Osteoblast (primary cell): ENCODE results near the gene JAZF1. TPM values are rescaled to one million over a fixed set of nuclear protein-coding genes. Genes with fewer than 3 reads are reported as not detected.
A peak's percentile ranks its signal among the peaks of the same experiment; 100 is the strongest.

Experiments
- DNase-seq: peaks from one replicate; pipeline ENCODE4 v3.0.0; 2011; ENCODE audit warnings: low spot score, mixed read lengths; ENCODE audit not compliant: insufficient read length; ENCODE audit errors: missing footprints
- H2AFZ ChIP-seq: 2 replicates; pipeline ENCODE4 v1.6.0; 2011; ENCODE audit warnings: mild to moderate bottlenecking, low read length
- H3K27ac ChIP-seq: 2 replicates; pipeline ENCODE4 v1.5.1; 2011; ENCODE audit warnings: mild to moderate bottlenecking, low read depth, low read length, moderate library complexity
- H3K27me3 ChIP-seq: 2 replicates; pipeline ENCODE4 v1.6.0; 2012; ENCODE audit warnings: mild to moderate bottlenecking, control low read depth, inconsistent platforms, low read length, moderate library complexity; ENCODE audit not compliant: insufficient read depth
- H3K36me3 ChIP-seq: 2 replicates; pipeline ENCODE4 v1.5.1; 2011; ENCODE audit warnings: mild to moderate bottlenecking, low read length, control low read depth, moderate library complexity; ENCODE audit not compliant: insufficient read depth
- H3K4me1 ChIP-seq: 2 replicates; pipeline ENCODE4 v1.5.1; 2011; ENCODE audit warnings: mild to moderate bottlenecking, low read length, control low read depth, moderate library complexity; ENCODE audit not compliant: insufficient read depth
- H3K4me2 ChIP-seq: 2 replicates; pipeline ENCODE4 v1.6.0; 2011; ENCODE audit warnings: mild to moderate bottlenecking, low read length; ENCODE audit not compliant: insufficient read depth
- H3K4me3 ChIP-seq: fragments of 200-600 bp; sonication (generic); 3 replicates; pipeline ENCODE4 v1.5.1; 2012; ENCODE audit warnings: mild to moderate bottlenecking, low read length, inconsistent platforms; ENCODE audit not compliant: insufficient read depth
- H3K79me2 ChIP-seq: 2 replicates; pipeline ENCODE4 v1.6.0; 2012; ENCODE audit warnings: mild to moderate bottlenecking, low read length, control low read depth, inconsistent platforms; ENCODE audit not compliant: insufficient read depth
- H3K9me3 ChIP-seq: 2 replicates; pipeline ENCODE4 v1.5.1; 2011; ENCODE audit warnings: low read depth, low read length, control low read depth
- H4K20me1 ChIP-seq: 2 replicates; pipeline ENCODE4 v1.6.0; 2012; ENCODE audit warnings: mild to moderate bottlenecking, low read length, control low read depth; ENCODE audit not compliant: insufficient read depth
- total RNA-seq: library from RNA; depleted of rRNA; stranded (reverse); fragments of >200 nt; gene quantifications from 2 replicates; pipeline ENCODE4 v1.2.3, GENCODE V29; 2012
- TF ChIP-seq, protein P1 (sequence below): IDR thresholded peaks from 2 replicates; pipeline ENCODE4 v1.5.1; 2011; ENCODE audit warnings: mild to moderate bottlenecking, low read depth, low read length, moderate library complexity; ENCODE audit errors: extremely low read depth

The JAZF1 gene
- total RNA-seq, 1 donor: 15.9 TPM

DNA sequence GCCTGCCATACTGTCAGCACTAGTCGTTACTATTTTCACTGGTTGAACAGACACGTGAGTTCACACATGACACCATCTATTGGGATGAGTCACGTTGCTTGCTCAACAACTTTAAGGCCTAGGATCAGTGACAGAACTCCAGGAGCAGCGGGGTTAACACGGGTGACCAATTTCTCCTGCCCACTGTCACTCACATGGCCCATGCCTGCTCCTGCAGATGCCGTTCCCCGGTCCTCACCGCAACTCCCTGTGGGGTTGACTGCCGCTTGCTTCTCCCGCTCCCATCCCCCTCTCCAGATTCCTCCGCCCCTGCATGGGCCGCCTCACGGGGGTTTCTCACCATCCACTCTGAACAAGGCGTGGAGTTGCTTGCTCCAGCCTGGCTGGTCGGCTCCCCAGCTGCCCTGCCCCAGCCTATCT, 312.5 kb downstream of the JAZF1 start:
- Histone ChIP-seq H3K4me2 (no peak overlapping the region), H3K4me1 (peaks cover 3% of the 10 kb centered on the region), H3K4me3 (no peak overlapping the region), H3K9me3 (no peaks in the 10 kb centered on the region), H3K27me3 (no peaks in the 10 kb centered on the region), H3K79me2 (no peaks in the 10 kb centered on the region), H3K27ac (no peak overlapping the region), H4K20me1 (no peaks in the 10 kb centered on the region), H3K36me3 (no peaks in the 10 kb centered on the region), H2AFZ (no peak overlapping the region)
- TF ChIP-seq, protein P1, sequence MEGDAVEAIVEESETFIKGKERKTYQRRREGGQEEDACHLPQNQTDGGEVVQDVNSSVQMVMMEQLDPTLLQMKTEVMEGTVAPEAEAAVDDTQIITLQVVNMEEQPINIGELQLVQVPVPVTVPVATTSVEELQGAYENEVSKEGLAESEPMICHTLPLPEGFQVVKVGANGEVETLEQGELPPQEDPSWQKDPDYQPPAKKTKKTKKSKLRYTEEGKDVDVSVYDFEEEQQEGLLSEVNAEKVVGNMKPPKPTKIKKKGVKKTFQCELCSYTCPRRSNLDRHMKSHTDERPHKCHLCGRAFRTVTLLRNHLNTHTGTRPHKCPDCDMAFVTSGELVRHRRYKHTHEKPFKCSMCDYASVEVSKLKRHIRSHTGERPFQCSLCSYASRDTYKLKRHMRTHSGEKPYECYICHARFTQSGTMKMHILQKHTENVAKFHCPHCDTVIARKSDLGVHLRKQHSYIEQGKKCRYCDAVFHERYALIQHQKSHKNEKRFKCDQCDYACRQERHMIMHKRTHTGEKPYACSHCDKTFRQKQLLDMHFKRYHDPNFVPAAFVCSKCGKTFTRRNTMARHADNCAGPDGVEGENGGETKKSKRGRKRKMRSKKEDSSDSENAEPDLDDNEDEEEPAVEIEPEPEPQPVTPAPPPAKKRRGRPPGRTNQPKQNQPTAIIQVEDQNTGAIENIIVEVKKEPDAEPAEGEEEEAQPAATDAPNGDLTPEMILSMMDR: no peak
- no peak for DNase-seq

DNA sequence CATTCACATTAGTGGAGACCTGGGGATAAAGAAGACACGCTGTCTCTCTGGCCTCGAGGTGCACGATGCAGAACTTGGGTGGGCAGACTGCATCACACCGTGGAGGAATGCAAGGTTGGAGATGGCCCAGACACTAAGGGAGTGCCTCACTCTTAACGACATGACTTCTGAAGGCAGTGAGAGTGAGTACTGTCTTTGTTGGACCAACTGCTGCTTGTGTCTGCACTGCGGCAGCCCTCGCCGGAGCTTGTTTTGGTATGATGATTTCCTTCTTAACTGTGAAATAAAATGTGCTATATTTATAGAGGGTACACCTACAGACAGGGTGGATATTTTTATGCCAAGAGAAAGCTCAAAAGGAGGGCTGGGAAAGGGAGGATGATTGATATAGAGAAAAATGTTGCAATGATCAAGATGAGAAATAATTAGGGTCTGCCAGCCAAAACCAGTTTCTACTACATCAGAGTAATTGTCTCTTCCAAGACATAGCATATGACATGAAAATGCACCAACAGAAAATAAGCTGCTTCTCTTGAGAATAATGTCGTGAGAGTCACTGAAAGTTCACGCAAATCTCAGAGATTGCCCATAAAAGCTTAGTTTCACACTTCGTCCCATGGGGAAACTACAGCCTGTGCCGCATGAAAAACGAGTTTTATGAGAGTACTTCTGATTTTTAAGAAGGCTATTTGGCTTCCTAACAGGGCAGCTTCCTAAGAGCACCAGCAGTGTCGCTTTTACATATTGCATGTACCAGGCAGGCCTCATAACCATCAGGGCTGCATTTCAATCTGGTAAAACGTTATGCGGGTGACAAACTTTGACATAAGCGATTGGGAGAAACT, 313.5 kb downstream of the JAZF1 start:
- no peak for DNase-seq
- Histone ChIP-seq H2AFZ (no peak overlapping the region), H3K4me1 (peaks cover 3% of the 10 kb centered on the region), H3K4me3 (no peak overlapping the region), H3K79me2 (no peaks in the 10 kb centered on the region), H3K27me3 (no peaks in the 10 kb centered on the region), H3K27ac (no peak overlapping the region), H3K4me2 (no peak overlapping the region), H3K9me3 (no peaks in the 10 kb centered on the region), H4K20me1 (no peaks in the 10 kb centered on the region), H3K36me3 (no peaks in the 10 kb centered on the region)
- TF ChIP-seq, protein P1: no peak

DNA sequence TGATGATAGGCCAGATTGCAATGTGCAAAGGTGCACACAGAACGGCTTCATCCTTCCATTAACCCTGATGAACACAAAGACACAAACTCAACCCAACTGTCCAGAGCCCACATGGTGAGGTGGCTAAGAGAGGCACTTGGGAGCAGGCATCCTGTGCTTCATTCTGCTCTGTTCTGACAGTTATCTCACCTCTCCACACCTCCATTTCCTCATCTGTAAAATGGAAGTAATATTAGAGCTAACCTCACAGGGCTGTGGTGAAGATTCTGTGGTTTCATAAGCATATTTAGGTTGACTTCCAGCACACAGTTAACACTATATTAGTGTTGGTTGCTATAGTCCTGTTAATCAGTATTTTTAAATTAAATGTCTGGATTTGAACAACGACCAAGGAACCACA, 314.3 kb downstream of the JAZF1 start:
- Histone ChIP-seq H4K20me1 (no peaks in the 10 kb centered on the region), H3K9me3 (no peaks in the 10 kb centered on the region), H3K4me3 (no peak overlapping the region), H2AFZ (no peak overlapping the region), H3K36me3 (no peaks in the 10 kb centered on the region), H3K4me1 (peaks cover 3% of the 10 kb centered on the region), H3K4me2 (no peak overlapping the region), H3K27ac (no peak overlapping the region), H3K79me2 (no peaks in the 10 kb centered on the region), H3K27me3 (no peaks in the 10 kb centered on the region)
- DNase-seq: no peak
- TF ChIP-seq, protein P1: no peak

DNA sequence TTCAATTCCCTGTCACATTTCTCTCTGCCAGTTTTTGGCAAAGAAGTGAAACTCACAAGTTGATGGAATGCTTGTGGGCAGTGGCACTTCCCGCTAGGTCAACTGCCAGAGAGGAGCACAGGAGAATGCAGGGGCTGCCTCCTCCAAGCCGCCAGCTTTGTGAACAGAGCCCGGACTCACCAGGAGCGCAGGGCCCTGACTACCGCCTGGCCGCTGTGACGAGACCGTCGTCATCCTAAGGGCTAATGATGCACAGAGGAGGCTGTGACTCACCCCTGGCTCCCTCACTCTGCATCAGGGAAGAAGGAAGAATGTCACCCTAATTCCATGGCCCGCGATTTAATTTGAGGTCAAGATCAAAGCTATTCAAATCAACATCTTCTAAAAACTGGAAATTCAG, 316.7 kb downstream of the JAZF1 start:
- H3K4me2 ChIP-seq: peak overlapping the region; percentile 30
- DNase-seq: peak; percentile 91
- no peaks in the 10 kb centered on the region for H3K9me3 ChIP-seq
- peak overlapping the region; percentile 35 for H3K27ac ChIP-seq
- peaks cover 3% of the 10 kb centered on the region for H3K4me1 ChIP-seq
- H3K36me3 ChIP-seq: no peaks in the 10 kb centered on the region
- no peak overlapping the region for H2AFZ ChIP-seq
- H3K79me2 ChIP-seq: no peaks in the 10 kb centered on the region
- no peak overlapping the region for H3K4me3 ChIP-seq
- TF ChIP-seq, protein P1: no peak
- no peaks in the 10 kb centered on the region for H4K20me1 ChIP-seq
- no peaks in the 10 kb centered on the region for H3K27me3 ChIP-seq
